Left ventricle myocardium inferior (tissue), 1 donor: ENCODE data around the gene LEPROT. TPM values are rescaled to one million over a fixed set of nuclear protein-coding genes. Genes with fewer than 3 reads are reported as not detected.
A peak's percentile ranks its signal among the peaks of the same experiment; 100 is the strongest.
"Not testable (repeated sequence)": the region's sequence is repeated elsewhere in the genome, so short reads cannot be mapped to it uniquely, and the experiment has no call there.

ENCODE experiments used
- DNase-seq: peaks from one replicate; pipeline ENCODE4 v3.0.0-alpha.2; 2020
- H3K27ac ChIP-seq: fragments of 200-600 bp; replicated peaks from 2 replicates; pipeline ENCODE4 v1.8.0; 2021
- H3K27me3 ChIP-seq: fragments of 200-600 bp; 2 replicates; pipeline ENCODE4 v1.8.0; 2021; ENCODE audit warnings: low read depth
- H3K36me3 ChIP-seq: fragments of 200-600 bp; 2 replicates; pipeline ENCODE4 v1.8.0; 2021
- H3K4me1 ChIP-seq: fragments of 200-600 bp; 2 replicates; pipeline ENCODE4 v1.8.0; 2021
- H3K4me3 ChIP-seq: fragments of 200-600 bp; 2 replicates; pipeline ENCODE4 v1.8.0; 2021; ENCODE audit warnings: mild to moderate bottlenecking, moderate library complexity
- H3K9me3 ChIP-seq: fragments of 200-600 bp; replicated peaks from 2 replicates; pipeline ENCODE4 v1.8.0; 2021
- intact Hi-C: fragments of 100-400 bp; cut with micrococcal nuclease; formaldehyde crosslinking; loops from one replicate; pipeline ENCODE4 v1.11.0; 2022
- total RNA-seq: library from RNA; stranded (reverse); fragmentation: NEBNext Ultra II Directional; extraction: Animal tissue kit (Norgen Biotek cat#: 25700); gene quantifications from one replicate; pipeline ENCODE4 v1.2.1, GENCODE V29; 2021
- TF ChIP-seq, protein P1 (sequence below): fragments of 200-600 bp; IDR thresholded peaks from 2 replicates; pipeline ENCODE4 v1.8.0; 2021; ENCODE audit warnings: antibody characterized with exemption, mild to moderate bottlenecking, borderline replicate concordance
- donor health status: DM: no; HTN: yes; CAD: no; lungs with severe emphysema.

Gene LEPROT
- total RNA-seq, 1 donor from 2014 or later, result 51.0 TPM

DNA sequence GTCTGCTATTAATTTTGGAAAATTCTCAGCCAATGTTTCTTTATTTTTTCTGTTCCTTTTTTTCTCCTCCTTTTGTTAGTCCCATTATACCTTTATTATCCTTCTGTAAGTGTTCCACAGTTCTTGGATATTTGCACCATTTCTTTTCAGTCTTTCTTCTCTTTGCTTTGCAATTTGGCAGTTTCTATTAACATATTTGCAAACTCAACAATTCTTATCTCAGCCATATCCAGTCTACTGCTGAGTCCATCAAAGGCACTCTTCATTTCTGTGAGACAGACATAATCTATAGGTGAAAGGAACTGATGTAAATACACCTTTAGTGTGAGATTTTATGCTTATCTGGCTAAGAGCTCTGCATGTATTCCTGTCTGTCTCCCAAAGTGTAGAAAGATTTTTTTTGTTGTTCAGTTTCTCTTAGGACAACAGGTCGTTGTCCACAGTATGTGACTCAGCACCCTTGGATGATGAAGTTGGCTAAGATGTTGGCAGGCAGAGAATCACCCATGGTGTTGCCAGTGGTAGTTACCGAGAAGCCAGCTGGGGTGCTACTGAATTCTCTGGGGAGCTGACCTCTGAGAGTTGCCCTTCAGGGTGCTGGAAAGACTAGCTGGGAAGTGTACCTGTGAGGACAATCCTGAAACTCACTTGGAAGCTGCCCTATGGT, 38.4 kb downstream of the LEPROT start:
- no peak for DNase-seq
- Histone ChIP-seq H3K27me3 (no peaks in the 10 kb centered on the region), H3K4me1 (peaks cover 5% of the 10 kb centered on the region), H3K9me3 (peaks cover 3% of the 10 kb centered on the region), H3K27ac (no peak overlapping the region), H3K4me3 (no peak overlapping the region), H3K36me3 (no peaks in the 10 kb centered on the region)
- TF ChIP-seq, protein P1, sequence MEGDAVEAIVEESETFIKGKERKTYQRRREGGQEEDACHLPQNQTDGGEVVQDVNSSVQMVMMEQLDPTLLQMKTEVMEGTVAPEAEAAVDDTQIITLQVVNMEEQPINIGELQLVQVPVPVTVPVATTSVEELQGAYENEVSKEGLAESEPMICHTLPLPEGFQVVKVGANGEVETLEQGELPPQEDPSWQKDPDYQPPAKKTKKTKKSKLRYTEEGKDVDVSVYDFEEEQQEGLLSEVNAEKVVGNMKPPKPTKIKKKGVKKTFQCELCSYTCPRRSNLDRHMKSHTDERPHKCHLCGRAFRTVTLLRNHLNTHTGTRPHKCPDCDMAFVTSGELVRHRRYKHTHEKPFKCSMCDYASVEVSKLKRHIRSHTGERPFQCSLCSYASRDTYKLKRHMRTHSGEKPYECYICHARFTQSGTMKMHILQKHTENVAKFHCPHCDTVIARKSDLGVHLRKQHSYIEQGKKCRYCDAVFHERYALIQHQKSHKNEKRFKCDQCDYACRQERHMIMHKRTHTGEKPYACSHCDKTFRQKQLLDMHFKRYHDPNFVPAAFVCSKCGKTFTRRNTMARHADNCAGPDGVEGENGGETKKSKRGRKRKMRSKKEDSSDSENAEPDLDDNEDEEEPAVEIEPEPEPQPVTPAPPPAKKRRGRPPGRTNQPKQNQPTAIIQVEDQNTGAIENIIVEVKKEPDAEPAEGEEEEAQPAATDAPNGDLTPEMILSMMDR, result no peak
- intact Hi-C loops, result no loop called here

DNA sequence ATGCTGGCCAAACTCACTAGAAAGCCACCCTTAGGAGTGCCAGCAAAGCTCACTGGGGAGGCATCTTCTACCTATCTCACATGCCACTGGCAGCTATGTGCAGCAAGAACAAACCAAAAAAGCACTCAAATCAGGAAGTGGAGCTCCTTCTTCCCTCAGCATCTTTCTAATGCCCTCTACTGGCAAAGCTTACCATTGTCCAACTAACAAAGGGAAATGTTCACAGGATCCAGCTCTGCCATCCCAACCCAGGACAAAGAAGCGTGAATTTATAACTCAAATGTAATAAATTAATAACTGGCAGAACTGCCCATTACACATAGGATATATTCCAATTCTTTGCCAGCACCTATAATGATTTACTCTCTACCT, 38.9 kb downstream of the LEPROT start:
- no peaks in the 10 kb centered on the region for H3K9me3 ChIP-seq
- no peak overlapping the region for H3K4me3 ChIP-seq
- TF ChIP-seq, protein P1, result peak; percentile 57
- no peak for DNase-seq
- no peaks in the 10 kb centered on the region for H3K27me3 ChIP-seq
- no peaks in the 10 kb centered on the region for H3K36me3 ChIP-seq
- no peak overlapping the region for H3K27ac ChIP-seq
- peaks cover 5% of the 10 kb centered on the region for H3K4me1 ChIP-seq
- intact Hi-C loops, result no loop called here

DNA sequence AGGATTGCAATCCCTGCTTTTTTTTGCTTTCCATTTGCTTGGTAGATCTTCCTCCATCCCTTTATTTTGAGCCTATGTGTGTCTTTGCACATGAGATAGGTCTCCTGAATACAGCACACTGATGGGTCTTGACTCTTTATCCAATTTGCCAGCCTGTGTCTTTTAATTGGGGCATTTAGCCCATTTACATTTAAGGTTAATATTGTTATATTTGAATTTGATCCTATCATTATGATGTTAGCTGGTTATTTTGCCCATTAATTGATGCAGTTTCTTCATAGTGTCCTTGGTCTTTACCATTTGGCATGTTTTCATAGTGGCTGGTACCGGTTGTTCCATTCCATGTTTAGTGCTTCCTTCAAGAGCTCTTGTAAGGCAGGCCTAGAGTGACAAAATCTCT, 45.4 kb downstream of the LEPROT start:
- DNase-seq, H3K27ac ChIP-seq, H3K9me3 ChIP-seq, intact Hi-C loops, H3K36me3 ChIP-seq, H3K4me3 ChIP-seq, H3K27me3 ChIP-seq: not testable (repeated sequence)
- H3K4me1 ChIP-seq, result peaks cover 20% of the 10 kb centered on the region

DNA sequence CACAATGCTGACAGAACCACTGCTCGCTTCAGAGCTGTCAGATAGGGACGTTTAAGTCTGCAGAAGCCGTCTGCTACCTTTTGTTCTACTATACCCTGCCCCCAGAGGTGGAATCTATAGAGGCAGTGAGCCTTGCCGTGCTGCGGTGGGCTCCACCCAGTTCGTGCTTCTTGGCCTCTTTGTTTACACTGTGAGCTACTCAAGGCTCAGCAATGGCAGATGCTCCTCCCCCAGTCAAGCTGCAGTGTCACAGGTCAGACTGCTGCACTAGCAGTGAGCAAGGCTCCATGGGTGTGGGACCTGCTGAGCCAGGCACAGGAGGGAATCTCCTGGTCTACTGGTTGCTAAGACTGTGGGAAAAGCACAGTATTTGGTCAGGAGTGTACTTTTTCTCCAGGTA, 47.1 kb downstream of the LEPROT start:
- no peak for DNase-seq
- H3K4me1 ChIP-seq, result peaks cover 28% of the 10 kb centered on the region

DNA sequence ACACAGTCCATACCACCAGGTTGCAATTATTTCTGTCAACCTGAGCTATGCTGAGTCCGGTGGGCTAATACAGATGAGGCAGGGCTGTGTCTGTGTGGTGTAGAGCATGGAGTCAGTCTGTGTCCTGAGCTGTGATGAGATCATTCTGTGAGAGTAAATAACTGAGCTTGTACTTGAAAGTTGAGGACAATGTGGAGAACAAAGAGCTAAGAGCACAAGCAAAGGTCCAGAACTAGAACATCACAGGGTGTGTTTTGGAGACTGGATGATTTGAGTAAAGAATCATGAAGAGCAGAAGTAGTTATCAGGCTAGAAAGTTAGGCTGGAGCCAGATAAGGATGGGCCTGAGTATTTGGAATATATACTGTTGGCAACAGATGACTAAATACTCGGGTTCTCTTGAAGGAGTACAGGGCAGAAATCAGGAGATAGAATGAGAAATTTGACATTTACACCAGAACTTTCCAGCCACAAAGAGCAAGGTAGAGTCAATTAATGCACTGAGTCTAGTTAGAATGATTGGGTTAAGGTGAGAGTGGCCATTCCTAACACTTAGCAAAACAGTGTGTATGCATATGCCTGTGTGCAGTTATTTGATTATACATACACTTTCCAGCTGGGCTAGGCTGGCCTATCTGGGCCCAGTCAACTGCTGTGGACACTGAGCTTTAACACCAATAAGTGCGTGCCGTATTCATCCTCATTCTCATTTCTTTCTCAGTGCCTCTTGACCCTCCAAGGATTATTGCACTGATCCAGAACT, 48.8 kb downstream of the LEPROT start:
- Histone ChIP-seq H3K27ac (peak overlapping the region; percentile 64), H3K4me1 (peaks cover 28% of the 10 kb centered on the region), H3K36me3 (no peaks in the 10 kb centered on the region), H3K4me3 (no peak overlapping the region), H3K27me3 (no peaks in the 10 kb centered on the region), H3K9me3 (peaks cover 3% of the 10 kb centered on the region)
- TF ChIP-seq, protein P1, result no peak
- DNase-seq, result no peak
- intact Hi-C loops, result no loop called here

More for the DNA sequence above, 47.1 kb downstream of the LEPROT start:
- Histone ChIP-seq H3K9me3 (peaks cover 3% of the 10 kb centered on the region), H3K27ac (no peak overlapping the region), H3K36me3 (no peaks in the 10 kb centered on the region), H3K27me3 (no peaks in the 10 kb centered on the region), H3K4me3 (no peak overlapping the region)
- TF ChIP-seq, protein P1, result no peak
- intact Hi-C loops, result no loop called here

DNA sequence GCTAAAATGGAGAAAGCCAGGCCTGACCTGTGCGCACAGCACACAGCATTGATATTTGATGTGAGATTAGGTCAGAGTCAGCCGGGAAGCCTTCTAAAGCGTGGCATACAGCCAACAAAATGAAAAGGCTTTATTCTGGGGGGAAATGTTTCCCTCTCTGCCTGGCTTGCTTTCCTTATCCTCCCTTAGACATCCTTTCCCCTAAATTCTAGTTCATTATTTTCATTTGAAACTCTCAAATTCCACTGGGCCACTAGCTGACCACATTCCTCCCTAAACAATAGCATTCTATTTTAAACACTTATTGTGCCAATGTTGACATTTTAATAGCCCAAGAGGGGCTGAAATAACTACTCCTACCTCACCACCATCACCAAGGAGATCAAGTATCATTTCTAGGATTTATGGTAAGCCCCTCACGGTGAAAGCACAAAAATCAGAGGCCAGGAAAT, 49.4 kb downstream of the LEPROT start:
- H3K4me3 ChIP-seq, result no peak overlapping the region

More for the DNA sequence above, 49.4 kb downstream of the LEPROT start:
- Histone ChIP-seq H3K27me3 (no peaks in the 10 kb centered on the region), H3K9me3 (peaks cover 3% of the 10 kb centered on the region), H3K4me1 (peaks cover 28% of the 10 kb centered on the region), H3K27ac (peak overlapping the region; percentile 64), H3K36me3 (no peaks in the 10 kb centered on the region)
- intact Hi-C loops, result no loop called here
- TF ChIP-seq, protein P1, result no peak
- no peak for DNase-seq
